GM19351 (cell line): ENCODE results near the gene SMCO3.

Experiments
- ATAC-seq: cut with Tn5 transposase; IDR thresholded peaks from one replicate; pipeline ENCODE4 v1.9.1; 2021; ENCODE audit warnings: mild to moderate bottlenecking, moderate library complexity; ENCODE audit not compliant: unreplicated experiment

The SMCO3 gene

GRCh38 chr12:14814014-14814413, at the start of gene SMCO3:
TSS of gene SMCO3 (minus strand) at chr12:14814182. CDS start at chr12:14806680, 7,502 bp downstream.
- no peak for ATAC-seq

- ATAC-seq = no peak
Observed at GRCh38 chr12:14860490-14860889, 46.5 kb upstream of the SMCO3 start.

GRCh38 chr12:14858513-14858912, 44.5 kb upstream of the SMCO3 start:
- no peak for ATAC-seq

DNA sequence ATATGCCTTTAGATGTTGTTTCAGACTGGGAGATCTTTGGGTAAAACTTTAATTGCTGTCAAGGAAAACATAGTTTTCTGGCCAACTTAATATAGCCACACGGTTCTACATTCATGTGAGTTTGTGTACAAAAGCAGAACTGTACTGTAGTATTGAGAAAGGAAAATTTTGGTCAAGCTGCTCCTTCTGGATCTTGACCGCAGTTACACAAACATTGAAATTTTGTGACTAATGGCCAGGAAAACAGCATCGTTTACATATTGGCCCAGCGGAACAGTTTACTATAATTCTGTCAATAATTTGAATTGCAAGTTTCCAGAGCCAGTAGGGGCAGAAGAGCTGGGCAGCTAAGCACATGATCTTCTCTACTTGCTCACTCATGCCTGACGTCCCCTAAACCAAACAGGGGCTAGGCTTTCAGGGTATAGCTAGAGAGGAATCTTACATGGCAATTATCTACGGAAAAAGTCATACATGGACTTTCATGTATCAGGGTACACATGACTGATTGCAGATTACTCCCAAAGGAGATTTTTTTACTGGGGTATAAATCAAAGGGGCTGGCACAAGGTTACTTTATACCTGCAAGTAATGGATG, 40.7 kb upstream of the SMCO3 start:
- peak; percentile 51 for ATAC-seq

- ATAC-seq = no peak
Observed at GRCh38 chr12:14853961-14854360, 40.0 kb upstream of the SMCO3 start.

DNA sequence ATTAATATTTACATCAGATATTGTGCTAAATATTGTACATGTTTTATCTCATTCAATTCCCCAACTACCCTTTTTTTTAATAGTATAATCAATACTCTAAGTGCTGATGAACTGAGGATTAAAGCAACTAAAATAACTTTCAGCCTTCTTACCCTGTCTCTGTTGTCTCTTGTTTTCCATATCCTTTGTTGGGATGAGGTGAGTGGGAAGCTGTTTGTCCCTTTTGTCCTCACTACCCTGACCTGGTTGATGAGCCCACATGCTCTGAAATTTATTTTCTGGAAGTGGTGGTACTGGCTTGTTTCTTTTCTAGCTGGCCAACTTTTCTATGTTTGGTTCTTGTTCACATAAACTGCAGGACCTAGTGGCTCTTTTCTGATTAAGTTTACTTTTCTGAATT, 38.9 kb upstream of the SMCO3 start:
- no peak for ATAC-seq

GRCh38 chr12:14850929-14851663, 37.1 kb upstream of the SMCO3 start:
- peak; percentile 75 for ATAC-seq

GRCh38 chr12:14849661-14850060, 35.7 kb upstream of the SMCO3 start:
- ATAC-seq = no peak

DNA sequence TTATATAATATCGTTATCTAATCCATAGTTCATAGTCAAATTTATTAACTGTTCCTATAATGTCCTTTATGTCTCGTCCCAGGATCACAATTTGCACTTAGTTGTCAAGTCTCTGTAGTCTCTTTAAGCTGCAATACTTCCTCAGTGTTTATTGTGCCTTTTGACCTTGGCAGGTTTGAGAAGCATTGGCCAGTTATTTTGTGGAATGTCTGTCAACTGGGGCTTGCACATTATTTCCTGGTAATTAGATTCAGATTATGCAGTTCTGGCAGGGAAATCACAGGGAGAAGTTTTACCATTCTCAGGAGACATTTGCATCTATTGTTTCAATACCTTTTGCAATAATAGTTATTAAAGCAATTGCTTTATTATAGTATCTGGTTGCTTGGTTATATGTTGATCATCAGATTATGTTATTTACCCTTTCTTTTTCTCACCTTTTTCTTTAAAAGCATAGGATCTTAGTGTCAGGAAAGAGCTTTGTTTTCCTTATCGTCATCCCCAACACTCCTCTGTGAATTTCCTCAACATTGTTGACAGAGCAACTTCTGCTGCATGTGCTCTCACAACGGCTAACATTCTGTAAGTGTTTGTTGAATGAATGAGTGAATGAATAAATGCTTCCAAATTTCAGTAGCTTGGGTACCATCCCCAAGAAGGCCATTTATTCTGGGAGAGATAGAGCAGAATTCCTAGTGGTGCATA, 33.0 kb upstream of the SMCO3 start:
- no peak for ATAC-seq

- no peak for ATAC-seq
Observed at GRCh38 chr12:14846042-14846587, 32.1 kb upstream of the SMCO3 start.

DNA sequence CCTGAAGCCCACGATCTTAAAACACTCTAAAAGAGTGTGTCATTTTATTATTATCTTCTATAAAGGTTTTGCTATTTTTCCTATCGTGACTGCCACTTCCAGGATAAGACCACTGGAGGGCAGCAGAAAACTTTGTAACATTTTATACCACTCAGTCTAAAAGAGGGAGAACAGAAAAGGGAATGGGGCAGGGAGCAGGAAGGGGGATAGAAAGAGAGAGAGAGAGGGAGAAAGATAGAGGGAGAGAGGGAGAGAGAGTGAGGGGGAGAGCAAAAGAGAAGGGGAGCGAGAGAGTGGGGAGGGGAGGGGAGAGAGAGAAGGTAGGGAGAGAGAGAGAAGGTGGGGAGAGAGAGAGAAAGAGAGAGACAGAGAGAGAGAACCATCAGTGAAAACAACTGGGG, 31.4 kb upstream of the SMCO3 start:
- ATAC-seq = peak; percentile 55

- ATAC-seq = no peak
Observed at GRCh38 chr12:14844401-14844800, 30.4 kb upstream of the SMCO3 start.

DNA sequence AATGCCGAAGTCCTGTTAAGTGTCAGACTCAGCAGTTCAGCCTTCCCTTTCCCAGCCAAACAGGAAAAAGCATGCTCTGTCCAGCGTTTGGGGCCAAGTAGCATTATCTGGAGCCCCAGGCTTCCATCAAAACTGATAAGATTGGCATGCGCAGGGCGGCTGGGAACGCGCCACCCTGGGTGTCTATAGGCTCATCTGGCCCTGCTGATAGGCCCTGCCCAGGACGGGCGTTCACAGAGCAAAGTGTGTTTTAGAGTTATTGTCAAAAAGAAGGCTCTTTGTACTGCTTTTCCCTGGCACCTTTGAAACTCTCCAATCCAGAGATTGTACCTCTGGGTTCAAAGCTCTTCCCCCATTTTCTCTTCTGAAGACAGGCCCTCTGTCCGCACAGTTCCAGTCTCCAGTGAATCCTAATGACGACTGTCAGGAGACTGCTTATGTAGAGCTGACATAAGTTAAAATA, 29.5 kb upstream of the SMCO3 start, which contains the start of gene ART4:
ART4 (minus strand) TSS at position 102 of the 463 bp plus-strand sequence. CDS start 413 bp downstream, outside the sequence.
- no peak for ATAC-seq

- ATAC-seq = no peak
Observed at GRCh38 chr12:14842315-14842714, 28.3 kb upstream of the SMCO3 start.

- no peak for ATAC-seq
Observed at GRCh38 chr12:14841761-14842160, 27.8 kb upstream of the SMCO3 start.

GRCh38 chr12:14840616-14841015, 26.6 kb upstream of the SMCO3 start:
- ATAC-seq = no peak

- no peak for ATAC-seq
Observed at GRCh38 chr12:14839262-14839661, 25.3 kb upstream of the SMCO3 start.

- ATAC-seq = no peak
Observed at GRCh38 chr12:14836336-14837210, 22.6 kb upstream of the SMCO3 start.

- ATAC-seq = no peak
Observed at GRCh38 chr12:14834509-14834908, 20.5 kb upstream of the SMCO3 start.

DNA sequence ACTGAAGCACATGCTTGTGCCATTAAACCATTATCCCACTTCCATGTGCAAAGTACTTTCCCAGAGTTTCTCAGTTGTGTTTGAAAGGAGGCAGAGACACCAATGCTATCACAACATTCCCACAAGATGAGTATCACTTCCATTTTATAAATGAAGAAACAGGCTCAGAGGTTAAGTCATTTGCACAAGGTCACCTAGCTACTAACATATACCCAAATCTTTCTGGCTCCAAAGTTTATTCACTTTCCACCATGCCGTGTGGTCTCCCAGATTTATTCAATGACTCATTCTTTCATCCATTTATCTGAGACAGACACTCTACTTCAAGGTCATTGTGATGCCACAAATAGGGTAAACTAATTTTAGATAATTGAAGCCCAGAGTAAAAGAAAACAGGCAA, 20.0 kb upstream of the SMCO3 start:
- ATAC-seq = no peak

DNA sequence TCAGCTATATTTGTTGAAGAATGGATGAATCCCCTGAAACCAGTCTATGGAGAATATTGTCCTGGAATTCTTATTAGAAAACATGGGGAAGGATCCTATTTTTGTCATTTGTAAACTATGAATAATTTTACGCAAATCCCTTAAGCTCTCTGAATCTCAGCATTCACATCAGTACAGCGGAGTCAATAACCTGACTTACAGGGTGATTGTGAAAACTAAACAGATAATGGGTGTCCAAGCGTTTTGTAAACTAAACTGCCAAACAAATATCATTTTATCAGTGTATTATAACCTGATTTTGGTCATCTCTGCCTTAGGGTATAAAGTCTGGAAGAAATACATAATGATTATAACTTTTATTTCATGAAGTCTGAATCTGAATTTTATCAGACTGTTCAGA, 19.4 kb upstream of the SMCO3 start:
- ATAC-seq = no peak
